Calu3 (cell line): Measurements from ENCODE around the gene GPSM3. TPM values are rescaled to one million over a fixed set of nuclear protein-coding genes. Genes with fewer than 3 reads are reported as not detected.

Source experiments
- BruUV-seq: library from RNA; stranded (reverse); fragments of 400-500 nt; replicated peaks from 2 replicates; lab custom pipeline; 2021; lab: Mats Ljungman, UMichigan
- CTCF ChIA-PET: fragments of 300-600 bp; sonication (Branson Sonifier 250); formaldehyde crosslinking; loops from one replicate; lab custom pipeline; 2022; ENCODE audit warnings: antibody characterized with exemption; lab: Charles Lee
- DNase-seq: peaks from one replicate; pipeline ENCODE4 v3.0.0; 2022
- H3K27ac Mint-ChIP-seq: one replicate; pipeline ENCODE4 v1.8.0; 2022; ENCODE audit warnings: mixed read lengths; ENCODE audit not compliant: unreplicated experiment
- H3K27me3 Mint-ChIP-seq: one replicate; pipeline ENCODE4 v1.8.0; 2022; ENCODE audit warnings: mixed read lengths; ENCODE audit not compliant: unreplicated experiment
- H3K36me3 Mint-ChIP-seq: one replicate; pipeline ENCODE4 v1.8.0; 2022; ENCODE audit warnings: mild to moderate bottlenecking, moderate library complexity, mixed read lengths; ENCODE audit not compliant: insufficient read depth, unreplicated experiment
- H3K4me1 Mint-ChIP-seq: one replicate; pipeline ENCODE4 v1.8.0; 2022; ENCODE audit warnings: mild to moderate bottlenecking, low read depth, mixed read lengths; ENCODE audit not compliant: unreplicated experiment
- H3K4me3 Mint-ChIP-seq: one replicate; pipeline ENCODE4 v1.8.0; 2022; ENCODE audit warnings: mild to moderate bottlenecking, low read depth, moderate library complexity, mixed read lengths; ENCODE audit not compliant: unreplicated experiment
- H3K9me3 Mint-ChIP-seq: one replicate; pipeline ENCODE4 v1.8.0; 2022; ENCODE audit warnings: low read depth, mixed read lengths; ENCODE audit not compliant: unreplicated experiment
- CTCF ChIP-seq: fragments of 200-600 bp; IDR thresholded peaks from one replicate; pipeline ENCODE4 v1.8.0; 2022; ENCODE audit warnings: antibody characterized with exemption; ENCODE audit not compliant: unreplicated experiment
- intact Hi-C: fragments of 100-400 bp; cut with micrococcal nuclease; formaldehyde crosslinking; loops from one replicate; pipeline ENCODE4 v1.10.0; 2022; ENCODE audit not compliant: unreplicated experiment
- total RNA-seq: library from RNA; stranded (reverse); gene quantifications from 2 replicates; pipeline ENCODE4 v1.2.3, GENCODE V29; 2022

GPSM3 gene
- total RNA-seq, 1 experiment from 2014 or later = 6.2 TPM

GRCh38 chr6:32220021-32220420 lies 27.6 kb upstream of the GPSM3 start:
- H3K36me3 Mint-ChIP-seq = no peaks in the 10 kb centered on the region
- no peaks in the 10 kb centered on the region for H3K9me3 Mint-ChIP-seq
- CTCF ChIA-PET = interaction anchor here (1.0 kb wide), 1 partner anchor 182 kb away, joined by 3 read pairs; no protein-coding TSS in a partner anchor
- no peak for DNase-seq
- H3K27ac Mint-ChIP-seq = no peak overlapping the region
- H3K4me1 Mint-ChIP-seq = no peaks in the 10 kb centered on the region
- TF ChIP-seq CTCF = no peak
- intact Hi-C loops = no loop called here
- peaks cover 89% of the 10 kb centered on the region for H3K27me3 Mint-ChIP-seq
- no peak overlapping the region for H3K4me3 Mint-ChIP-seq
- no TSS peak for BruUV-seq

- no peak overlapping the region for H3K4me3 Mint-ChIP-seq
- H3K4me1 Mint-ChIP-seq = no peaks in the 10 kb centered on the region
- no TSS peak for BruUV-seq
- no peak overlapping the region for H3K27ac Mint-ChIP-seq
- CTCF ChIA-PET = no interaction called here
- H3K9me3 Mint-ChIP-seq = no peaks in the 10 kb centered on the region
- peaks cover 93% of the 10 kb centered on the region for H3K27me3 Mint-ChIP-seq
- TF ChIP-seq CTCF = no peak
- H3K36me3 Mint-ChIP-seq = no peaks in the 10 kb centered on the region
- no peak for DNase-seq
- intact Hi-C loops = no loop called here
Measured at GRCh38 chr6:32218167-32218566, 25.7 kb upstream of the GPSM3 start.

GRCh38 chr6:32216998-32217397 lies 24.6 kb upstream of the GPSM3 start:
- BruUV-seq = no TSS peak
- CTCF ChIA-PET = no interaction called here
- Mint-ChIP-seq H3K27me3 (peaks cover 87% of the 10 kb centered on the region), H3K27ac (no peak overlapping the region), H3K9me3 (no peaks in the 10 kb centered on the region), H3K36me3 (no peaks in the 10 kb centered on the region), H3K4me1 (no peaks in the 10 kb centered on the region), H3K4me3 (no peak overlapping the region)
- DNase-seq = no peak
- intact Hi-C loops = no loop called here
- no peak for TF ChIP-seq CTCF

- H3K27ac Mint-ChIP-seq = no peak overlapping the region
- no peaks in the 10 kb centered on the region for H3K9me3 Mint-ChIP-seq
- BruUV-seq = no TSS peak
- no peak overlapping the region for H3K4me3 Mint-ChIP-seq
- TF ChIP-seq CTCF = no peak
- no peaks in the 10 kb centered on the region for H3K4me1 Mint-ChIP-seq
- no peak for DNase-seq
- intact Hi-C loops = no loop called here
- CTCF ChIA-PET = no interaction called here
- H3K27me3 Mint-ChIP-seq = peaks cover 87% of the 10 kb centered on the region
- H3K36me3 Mint-ChIP-seq = no peaks in the 10 kb centered on the region
Measured at GRCh38 chr6:32216285-32216684, 23.8 kb upstream of the GPSM3 start.
